SU-DHL-6 (cell line): ENCODE results near the gene CENPE.
A peak's percentile ranks its signal among the peaks of the same experiment; 100 is the strongest.
"Not testable (repeated sequence)": the region's sequence is repeated elsewhere in the genome, so short reads cannot be mapped to it uniquely, and the experiment has no call there.

Experiments used
- H2AFZ ChIP-seq: fragments of 200-600 bp; sonication (generic); 2 replicates; pipeline ENCODE4 v1.6.1; 2014; ENCODE audit warnings: low read depth, mild to moderate bottlenecking, moderate library complexity, mixed read lengths, antibody characterized with exemption, low read length; ENCODE audit not compliant: severe bottlenecking
- H3F3A ChIP-seq: fragments of 200-600 bp; shearing (Covaris generic); 2 replicates; pipeline ENCODE4 v1.6.0; 2016; ENCODE audit warnings: antibody characterized with exemption, mild to moderate bottlenecking; ENCODE audit not compliant: insufficient read depth
- H3K27ac ChIP-seq: fragments of 200-600 bp; sonication (generic); 2 replicates; pipeline ENCODE4 v1.5.1; 2016; ENCODE audit warnings: low read depth, mild to moderate bottlenecking, low read length, moderate library complexity, mixed read lengths
- H3K27me3 ChIP-seq: fragments of 200-600 bp; sonication (generic), shearing (Covaris generic); 2 replicates; pipeline ENCODE4 v1.6.0; 2014; ENCODE audit warnings: mild to moderate bottlenecking, low read length
- H3K36me3 ChIP-seq: fragments of 200-600 bp; sonication (generic); 2 replicates; pipeline ENCODE4 v1.6.1; 2014; ENCODE audit warnings: mild to moderate bottlenecking, low read length, mixed read lengths
- H3K4me2 ChIP-seq: fragments of 300-600, 200-600 bp; shearing (Covaris generic), sonication (generic); 2 replicates; pipeline ENCODE4 v1.6.0; 2014; ENCODE audit warnings: low read length, low read depth, mild to moderate bottlenecking; ENCODE audit not compliant: poor library complexity, severe bottlenecking
- H3K4me3 ChIP-seq: fragments of 200-600 bp; sonication (generic); 2 replicates; pipeline ENCODE4 v1.5.1; 2014; ENCODE audit warnings: antibody characterized with exemption, low read length, mild to moderate bottlenecking, mixed read lengths; ENCODE audit not compliant: insufficient read depth, poor library complexity, severe bottlenecking
- H3K79me2 ChIP-seq: fragments of 200-600 bp; sonication (generic); 2 replicates; pipeline ENCODE4 v1.6.1; 2014; ENCODE audit warnings: mild to moderate bottlenecking, low read length, moderate library complexity; ENCODE audit not compliant: insufficient read depth
- H3K9ac ChIP-seq: fragments of 200-600 bp; sonication (generic); 2 replicates; pipeline ENCODE4 v1.7.0; 2014; ENCODE audit warnings: mild to moderate bottlenecking, low read length
- H3K9me2 ChIP-seq: fragments of 200-600 bp; sonication (generic); replicated peaks from 2 replicates; pipeline ENCODE4 v1.6.1; 2014; ENCODE audit warnings: low read length; ENCODE audit not compliant: insufficient read depth
- H3K9me3 ChIP-seq: fragments of 200-600 bp; sonication (generic); 2 replicates; pipeline ENCODE4 v1.6.1; 2014; ENCODE audit warnings: low read length, mixed read lengths; ENCODE audit not compliant: insufficient read depth
- H4K20me1 ChIP-seq: fragments of 200-600 bp; sonication (generic); 2 replicates; pipeline ENCODE4 v1.6.1; 2014; ENCODE audit warnings: low read depth, mild to moderate bottlenecking, antibody characterized with exemption, low read length, moderate library complexity, mixed read lengths
- CTCF ChIP-seq: fragments of 200-600 bp; sonication (generic); IDR thresholded peaks from one replicate; pipeline ENCODE4 v1.5.1; 2017; ENCODE audit warnings: antibody characterized with exemption, mild to moderate bottlenecking, low read length, moderate library complexity; ENCODE audit not compliant: insufficient read depth, poor library complexity, severe bottlenecking
- EZH2phosphoT487 ChIP-seq: fragments of 200-600 bp; sonication (generic), shearing (Covaris generic); conservative IDR thresholded peaks from 2 replicates; pipeline ENCODE4 v1.6.1; 2018; ENCODE audit warnings: mild to moderate bottlenecking, antibody characterized with exemption, low read length, moderate library complexity, mixed read lengths

Gene CENPE

GRCh38 chr4:103198111-103198765 lies at the start of gene CENPE:
Gene CENPE (minus strand): TSS chr4:103198343. CDS start chr4:103198319, 24 bp downstream.
- Histone ChIP-seq H3F3A (no peaks in the 10 kb centered on the region), H3K4me3 (peak within 1 kb of the TSS; percentile 92), H3K9me2 (no peaks in the 10 kb centered on the region), H3K9me3 (no peaks in the 10 kb centered on the region), H3K79me2 (peaks cover 11% of the 10 kb centered on the region), H3K27ac (peak within 1 kb of the TSS; percentile 57), H2AFZ (peak within 1 kb of the TSS; percentile 96), H4K20me1 (no peaks in the 10 kb centered on the region), H3K9ac (peak within 1 kb of the TSS; percentile 74), H3K4me2 (peak within 1 kb of the TSS; percentile 93), H3K36me3 (peaks cover 16% of the 10 kb centered on the region; the same call in 1 of the 2 replicates), H3K27me3 (no peaks in the 10 kb centered on the region)
- TF ChIP-seq CTCF (no peak), EZH2phosphoT487 (no peak)

GRCh38 chr4:103244251-103244650 lies 46.1 kb upstream of the CENPE start:
- H3K4me2 ChIP-seq = no peak overlapping the region
- H2AFZ ChIP-seq = no peak overlapping the region
- no peak for TF ChIP-seq EZH2phosphoT487
- TF ChIP-seq CTCF = no peak

GRCh38 chr4:103230938-103231337 lies 32.8 kb upstream of the CENPE start:
- H2AFZ ChIP-seq, H3F3A ChIP-seq, H3K36me3 ChIP-seq, H3K79me2 ChIP-seq, H3K9me2 ChIP-seq, H3K27ac ChIP-seq, H3K9me3 ChIP-seq, H3K27me3 ChIP-seq, H3K4me3 ChIP-seq, H3K4me2 ChIP-seq, H4K20me1 ChIP-seq, H3K9ac ChIP-seq: not testable (repeated sequence)

More at GRCh38 chr4:103244251-103244650, 46.1 kb upstream of the CENPE start:
- no peaks in the 10 kb centered on the region for H3K79me2 ChIP-seq
- no peaks in the 10 kb centered on the region for H3F3A ChIP-seq
- H3K9me2 ChIP-seq = no peaks in the 10 kb centered on the region
- H3K36me3 ChIP-seq = no peaks in the 10 kb centered on the region
- no peak overlapping the region for H3K27ac ChIP-seq
- no peaks in the 10 kb centered on the region for H3K27me3 ChIP-seq
- H3K9ac ChIP-seq = no peak overlapping the region
- no peak overlapping the region for H3K4me3 ChIP-seq
- no peaks in the 10 kb centered on the region for H3K9me3 ChIP-seq
- H4K20me1 ChIP-seq = no peaks in the 10 kb centered on the region

- not testable (repeated sequence) for H3F3A ChIP-seq, H3K79me2 ChIP-seq, H3K27me3 ChIP-seq, H2AFZ ChIP-seq, H3K27ac ChIP-seq, H4K20me1 ChIP-seq, H3K4me3 ChIP-seq, H3K9ac ChIP-seq, H3K4me2 ChIP-seq, H3K9me2 ChIP-seq, H3K9me3 ChIP-seq, H3K36me3 ChIP-seq
Observed at GRCh38 chr4:103223556-103223955, 25.4 kb upstream of the CENPE start.
